ENCODE measurements around the gene CNBD2. TPM values are rescaled to one million over a fixed set of nuclear protein-coding genes. Genes with fewer than 3 reads are reported as not detected.

The CNBD2 gene
- total RNA-seq, 2 donors from 2014 or later = 1.0 to 4.0 TPM

DNA sequence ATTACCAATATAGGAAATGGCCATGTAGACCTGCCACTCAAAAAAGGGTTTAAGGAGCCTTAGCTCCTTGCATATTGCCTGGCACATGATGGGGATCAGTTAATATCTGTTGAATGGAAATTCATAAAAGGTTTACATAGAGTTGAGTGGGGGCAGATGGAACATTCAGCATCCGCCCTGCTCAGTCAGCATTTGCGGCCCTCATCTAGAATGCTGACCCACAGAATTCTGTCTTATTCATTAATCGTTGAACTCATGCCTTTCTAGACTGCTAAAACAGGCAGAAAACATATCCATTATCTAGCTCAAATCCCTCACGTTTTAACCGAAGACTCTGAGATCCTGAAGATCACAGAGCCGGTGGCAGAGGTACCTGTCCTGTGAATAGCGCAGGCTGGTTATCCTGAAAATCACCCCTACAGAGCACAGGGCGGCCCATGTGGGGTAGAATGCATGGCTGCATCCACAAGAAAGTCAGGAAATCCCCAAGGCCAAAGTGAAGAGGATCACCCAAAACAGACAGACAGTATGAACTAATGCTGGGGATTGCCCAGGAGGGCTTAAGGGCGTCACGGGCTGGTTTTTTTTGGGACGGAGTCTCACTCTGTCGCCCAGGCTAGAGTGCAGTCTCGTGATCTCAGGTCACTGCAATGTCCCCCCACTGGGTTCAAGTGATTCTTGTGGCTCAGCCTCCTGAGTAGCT lies 59.9 kb downstream of the CNBD2 start:
- Histone ChIP-seq H3K4me3 (no peak overlapping the region), H3K36me3 (no peaks in the 10 kb centered on the region), H3K9me3 (no peaks in the 10 kb centered on the region), H3K27ac (no peak overlapping the region), H3K27me3 (no peaks in the 10 kb centered on the region), H3K4me1 (peaks cover 0 to 5% of the 10 kb centered on the region in 2 donors)
- TF ChIP-seq, protein P1, sequence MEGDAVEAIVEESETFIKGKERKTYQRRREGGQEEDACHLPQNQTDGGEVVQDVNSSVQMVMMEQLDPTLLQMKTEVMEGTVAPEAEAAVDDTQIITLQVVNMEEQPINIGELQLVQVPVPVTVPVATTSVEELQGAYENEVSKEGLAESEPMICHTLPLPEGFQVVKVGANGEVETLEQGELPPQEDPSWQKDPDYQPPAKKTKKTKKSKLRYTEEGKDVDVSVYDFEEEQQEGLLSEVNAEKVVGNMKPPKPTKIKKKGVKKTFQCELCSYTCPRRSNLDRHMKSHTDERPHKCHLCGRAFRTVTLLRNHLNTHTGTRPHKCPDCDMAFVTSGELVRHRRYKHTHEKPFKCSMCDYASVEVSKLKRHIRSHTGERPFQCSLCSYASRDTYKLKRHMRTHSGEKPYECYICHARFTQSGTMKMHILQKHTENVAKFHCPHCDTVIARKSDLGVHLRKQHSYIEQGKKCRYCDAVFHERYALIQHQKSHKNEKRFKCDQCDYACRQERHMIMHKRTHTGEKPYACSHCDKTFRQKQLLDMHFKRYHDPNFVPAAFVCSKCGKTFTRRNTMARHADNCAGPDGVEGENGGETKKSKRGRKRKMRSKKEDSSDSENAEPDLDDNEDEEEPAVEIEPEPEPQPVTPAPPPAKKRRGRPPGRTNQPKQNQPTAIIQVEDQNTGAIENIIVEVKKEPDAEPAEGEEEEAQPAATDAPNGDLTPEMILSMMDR (IDR thresholded peaks at IDR 0.05) = no peak
- no peak for DNase-seq (ENCODE audit: low spot score)

DNA sequence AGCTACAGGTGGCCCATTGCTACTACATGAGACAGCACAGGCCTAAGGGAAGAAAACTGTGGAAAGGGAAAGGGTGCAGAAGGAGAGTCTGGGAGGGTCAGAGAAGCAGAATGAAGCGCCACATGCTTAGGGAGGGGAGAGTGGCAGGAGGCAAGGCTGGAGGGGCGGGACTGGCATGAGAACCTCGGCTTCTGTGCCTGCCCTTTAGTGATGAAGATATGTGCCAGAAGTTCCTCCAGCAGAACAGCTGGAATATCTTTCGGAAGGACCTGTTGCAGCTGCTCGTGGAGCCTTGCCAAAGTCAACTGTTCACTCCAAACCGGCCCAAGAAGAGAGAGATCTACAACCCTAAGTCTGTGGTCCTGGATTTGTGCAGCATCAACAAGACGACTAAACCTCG lies 61.8 kb downstream of the CNBD2 start:
- H3K27ac ChIP-seq = no peak overlapping the region
- no peak overlapping the region for H3K4me3 ChIP-seq
- H3K36me3 ChIP-seq = no peaks in the 10 kb centered on the region
- no peaks in the 10 kb centered on the region for H3K27me3 ChIP-seq
- DNase-seq (ENCODE audit: low spot score) = no peak
- TF ChIP-seq, protein P1 (IDR thresholded peaks at IDR 0.05) = no peak
- H3K9me3 ChIP-seq = no peaks in the 10 kb centered on the region
- H3K4me1 ChIP-seq = peaks cover 0 to 5% of the 10 kb centered on the region in 2 donors

DNA sequence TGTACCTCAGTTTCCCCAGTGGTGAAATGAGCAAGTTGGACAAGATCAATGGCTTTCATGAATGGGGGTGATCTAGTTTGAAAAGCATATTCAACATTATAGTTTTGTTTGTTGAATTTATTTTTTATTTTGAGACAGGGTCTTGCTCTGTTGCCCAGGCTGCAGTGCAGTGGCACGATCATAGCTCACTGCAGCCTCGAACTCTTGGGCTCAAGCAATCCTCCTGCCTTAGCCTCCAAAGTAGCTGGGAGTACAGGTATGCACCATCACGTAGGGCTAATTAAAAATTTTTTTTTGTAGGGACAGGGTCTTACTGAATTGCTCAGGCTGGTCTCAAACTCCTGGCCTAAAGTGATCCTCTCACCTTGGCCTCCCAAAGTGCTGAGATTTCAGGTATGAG lies 63.4 kb downstream of the CNBD2 start:
- Histone ChIP-seq H3K9me3 (no peaks in the 10 kb centered on the region), H3K36me3 (no peaks in the 10 kb centered on the region), H3K4me1 (peaks cover 0 to 5% of the 10 kb centered on the region in 2 donors), H3K27ac (no peak overlapping the region), H3K4me3 (no peak overlapping the region), H3K27me3 (no peaks in the 10 kb centered on the region)
- no peak for DNase-seq (ENCODE audit: low spot score)
- TF ChIP-seq, protein P1 (IDR thresholded peaks at IDR 0.05) = no peak

DNA sequence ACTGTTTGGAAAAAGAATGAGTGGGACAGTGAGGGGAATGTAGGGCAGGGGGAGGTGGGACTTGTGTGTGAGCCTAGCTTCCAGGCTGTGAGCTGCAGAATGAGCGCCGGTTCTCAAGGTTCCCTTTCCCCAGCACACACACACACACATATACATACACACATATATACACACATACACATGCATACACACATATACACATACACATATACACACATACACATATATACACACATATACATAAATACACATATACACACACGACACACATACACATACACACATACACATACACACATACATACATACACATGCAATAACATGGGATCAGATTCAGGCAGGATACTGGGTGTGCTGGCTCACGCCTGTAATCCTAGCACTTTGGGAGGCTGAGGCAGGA lies 66.5 kb downstream of the CNBD2 start:
- no peaks in the 10 kb centered on the region for H3K36me3 ChIP-seq
- no peaks in the 10 kb centered on the region for H3K9me3 ChIP-seq
- DNase-seq (ENCODE audit: low spot score) = no peak
- H3K27ac ChIP-seq = no peak overlapping the region
- no peak overlapping the region for H3K4me3 ChIP-seq
- no peaks in the 10 kb centered on the region for H3K27me3 ChIP-seq
- TF ChIP-seq, protein P1 (IDR thresholded peaks at IDR 0.05) = no peak
- peaks cover 0 to 5% of the 10 kb centered on the region in 2 donors for H3K4me1 ChIP-seq

DNA sequence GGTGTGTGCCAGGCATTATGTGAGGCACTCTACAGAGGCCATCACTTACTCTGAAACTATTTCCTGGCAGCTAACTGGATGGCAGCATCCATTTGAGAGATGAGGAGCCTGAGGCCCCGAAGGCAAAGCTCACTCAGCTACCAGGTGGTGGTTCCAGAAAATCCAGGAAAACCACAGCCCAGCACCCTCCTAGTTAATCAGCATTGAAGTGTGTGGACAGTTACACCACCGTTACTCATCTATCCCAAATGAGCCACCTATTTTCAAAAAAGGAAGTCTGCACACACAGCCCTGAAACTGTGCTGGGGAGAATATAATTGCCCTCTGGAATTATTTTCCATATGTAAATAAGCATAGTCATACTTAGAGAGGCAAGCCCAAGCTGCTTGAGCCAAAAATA lies 67.4 kb downstream of the CNBD2 start:
- no peaks in the 10 kb centered on the region for H3K27me3 ChIP-seq
- DNase-seq (ENCODE audit: low spot score) = no peak
- TF ChIP-seq, protein P1 (IDR thresholded peaks at IDR 0.05) = no peak

DNA sequence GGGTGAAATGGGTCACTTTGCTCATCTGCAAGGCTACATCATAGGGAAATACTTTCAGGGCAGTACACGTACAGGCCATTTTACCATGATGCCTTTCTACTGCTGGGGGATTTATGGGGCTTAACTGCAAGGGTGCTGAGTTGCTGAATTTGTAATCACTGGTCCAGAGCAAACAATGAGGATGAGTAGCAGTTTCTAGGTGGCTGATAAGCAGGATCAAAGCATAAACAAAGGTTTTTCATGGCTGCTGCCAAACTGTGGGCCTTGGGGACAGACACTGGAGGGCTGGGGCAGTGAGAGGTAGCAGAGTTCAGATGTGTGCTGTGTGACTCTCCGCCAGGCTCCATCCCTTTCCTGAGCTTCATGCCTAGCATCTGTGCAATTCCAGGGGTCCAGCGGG lies 68.3 kb downstream of the CNBD2 start:
- no peaks in the 10 kb centered on the region for H3K27me3 ChIP-seq
- H3K4me1 ChIP-seq = no peaks in the 10 kb centered on the region
- no peak for DNase-seq (ENCODE audit: low spot score)
- H3K4me3 ChIP-seq = no peak overlapping the region
- TF ChIP-seq, protein P1 (IDR thresholded peaks at IDR 0.05) = no peak
- no peak overlapping the region for H3K27ac ChIP-seq
- H3K9me3 ChIP-seq = no peaks in the 10 kb centered on the region
- no peaks in the 10 kb centered on the region for H3K36me3 ChIP-seq

More for the DNA sequence above, 67.4 kb downstream of the CNBD2 start:
- H3K4me3 ChIP-seq = no peak overlapping the region
- peaks cover 0 to under 1% of the 10 kb centered on the region in 2 donors for H3K4me1 ChIP-seq
- no peak overlapping the region for H3K27ac ChIP-seq
- H3K9me3 ChIP-seq = no peaks in the 10 kb centered on the region
- H3K36me3 ChIP-seq = no peaks in the 10 kb centered on the region
